Caco-2 (cell line): ENCODE measurements around the gene EIF2S1. TPM values are rescaled to one million over a fixed set of nuclear protein-coding genes. Genes with fewer than 3 reads are reported as not detected.

Source experiments
- BruUV-seq: library from RNA; stranded (reverse); fragments of 400-500 nt; replicated peaks from 2 replicates; lab custom pipeline; 2021; lab: Mats Ljungman, UMichigan
- CTCF ChIA-PET: fragments of 300-600 bp; sonication (Branson Sonifier 250); formaldehyde crosslinking; loops from one replicate; lab custom pipeline; 2022; ENCODE audit warnings: antibody characterized with exemption; lab: Charles Lee
- POLR2A ChIA-PET: fragments of 300-600 bp; sonication (Branson Sonifier 250); formaldehyde crosslinking; loops from one replicate; lab custom pipeline; 2022; ENCODE audit warnings: antibody characterized with exemption; lab: Charles Lee
- DNase-seq, 2 experiments: peaks; one replicate each; pipeline versions ENCODE4 v3.0.0 to v3.0.0-alpha.2; 2020 to 2022
- H3K27me3 ChIP-seq: replicated peaks from 2 replicates; pipeline ENCODE4 v1.6.0; 2011; ENCODE audit warnings: low read length; ENCODE audit not compliant: control insufficient read depth, insufficient read depth
- H3K36me3 ChIP-seq: 2 replicates; pipeline ENCODE4 v1.5.1; 2011; ENCODE audit warnings: low read length; ENCODE audit not compliant: control insufficient read depth, insufficient read depth
- H3K4me1 ChIP-seq: fragments of 250-450 bp; sonication (Bioruptor Pico); 2 replicates; pipeline ENCODE4 v1.5.1; 2020; ENCODE audit warnings: mild to moderate bottlenecking
- H3K4me3 ChIP-seq: 2 replicates; pipeline ENCODE4 v1.5.1; 2011; ENCODE audit warnings: low read depth, mild to moderate bottlenecking, control low read depth, low read length
- H3K9me3 ChIP-seq: fragments of 250-450 bp; sonication (Bioruptor Pico); 2 replicates; pipeline ENCODE4 v1.5.1; 2020; ENCODE audit warnings: mild to moderate bottlenecking, moderate library complexity
- H3K27ac Mint-ChIP-seq: one replicate; pipeline ENCODE4 v1.8.0; 2022; ENCODE audit warnings: mixed read lengths; ENCODE audit not compliant: unreplicated experiment
- H3K27me3 Mint-ChIP-seq: one replicate; pipeline ENCODE4 v1.8.0; 2022; ENCODE audit warnings: mixed read lengths; ENCODE audit not compliant: insufficient read depth, unreplicated experiment
- H3K36me3 Mint-ChIP-seq: one replicate; pipeline ENCODE4 v1.8.0; 2022; ENCODE audit warnings: mild to moderate bottlenecking, mixed read lengths; ENCODE audit not compliant: insufficient read depth, unreplicated experiment
- H3K4me1 Mint-ChIP-seq: one replicate; pipeline ENCODE4 v1.8.0; 2022; ENCODE audit warnings: low read depth, mixed read lengths; ENCODE audit not compliant: unreplicated experiment
- H3K4me3 Mint-ChIP-seq: one replicate; pipeline ENCODE4 v1.8.0; 2022; ENCODE audit warnings: mild to moderate bottlenecking, moderate library complexity, mixed read lengths; ENCODE audit not compliant: unreplicated experiment
- H3K9me3 Mint-ChIP-seq: one replicate; pipeline ENCODE4 v1.8.0; 2022; ENCODE audit warnings: mixed read lengths; ENCODE audit not compliant: unreplicated experiment
- intact Hi-C: fragments of 100-400 bp; cut with micrococcal nuclease; formaldehyde crosslinking; loops from one replicate; pipeline ENCODE4 v1.10.0; 2022; ENCODE audit not compliant: unreplicated experiment
- total RNA-seq: library from RNA; stranded (reverse); gene quantifications from 2 replicates; pipeline ENCODE4 v1.2.3, GENCODE V29; 2022
- TF ChIP-seq, protein P1 (sequence below), 2 experiments: fragments of 200-600 bp in 1 of 2; IDR thresholded peaks; 1 replicate in 1 of 2; 2 replicates in 1 of 2; pipeline versions ENCODE4 v1.5.1 to v1.8.0; 2011 to 2022; ENCODE audit warnings: antibody characterized with exemption in 1 of 2, control low read depth in 1 of 2, inconsistent platforms in 1 of 2, low read depth in 1 of 2, low read length in 1 of 2, mild to moderate bottlenecking in 1 of 2, moderate library complexity in 1 of 2; ENCODE audit not compliant: insufficient read depth in 1 of 2, severe bottlenecking in 1 of 2, unreplicated experiment in 1 of 2

Gene EIF2S1
- total RNA-seq, 1 experiment from 2014 or later: 144 TPM

DNA sequence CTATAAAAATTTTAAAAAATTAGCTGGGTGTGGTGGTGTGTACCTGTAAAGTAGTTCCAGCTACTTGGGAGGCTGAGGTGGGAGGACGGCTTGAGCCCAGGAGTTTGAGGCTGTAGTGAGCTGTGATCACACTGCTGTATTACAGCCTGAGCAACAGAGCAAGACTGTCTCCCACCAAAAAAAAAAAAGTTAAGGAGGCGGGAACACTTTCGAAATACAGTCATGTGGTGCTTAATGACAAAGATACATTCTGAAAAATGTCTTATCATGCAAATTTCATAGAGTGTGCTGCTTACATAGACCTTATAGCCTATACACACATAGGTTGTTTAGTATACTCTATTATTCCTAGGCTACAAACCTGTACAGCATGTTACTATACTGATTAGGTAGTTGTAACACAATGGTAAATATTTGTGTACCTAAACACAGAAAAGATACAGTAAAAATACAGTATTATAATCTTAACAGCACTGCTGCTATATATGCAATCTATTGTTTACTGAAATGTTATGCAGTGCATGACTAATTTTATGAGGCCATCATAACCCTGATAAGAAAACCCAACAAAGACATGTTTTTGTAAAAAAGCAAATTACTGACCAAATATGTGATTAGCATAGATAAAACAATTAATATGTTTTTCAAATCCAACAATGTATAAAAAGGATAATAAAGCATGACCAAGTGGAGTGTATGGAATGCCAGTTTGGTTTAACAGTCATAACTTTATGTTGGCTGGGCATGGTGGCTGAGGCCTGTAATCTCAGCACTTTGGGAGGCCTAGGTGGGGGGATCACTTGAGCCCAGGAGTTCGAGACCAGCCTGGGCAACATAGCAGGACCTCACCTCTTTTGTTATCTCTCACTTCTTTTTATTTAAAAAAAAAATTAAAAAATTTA lies 11.4 kb downstream of the EIF2S1 start:
- TF ChIP-seq, protein P1, sequence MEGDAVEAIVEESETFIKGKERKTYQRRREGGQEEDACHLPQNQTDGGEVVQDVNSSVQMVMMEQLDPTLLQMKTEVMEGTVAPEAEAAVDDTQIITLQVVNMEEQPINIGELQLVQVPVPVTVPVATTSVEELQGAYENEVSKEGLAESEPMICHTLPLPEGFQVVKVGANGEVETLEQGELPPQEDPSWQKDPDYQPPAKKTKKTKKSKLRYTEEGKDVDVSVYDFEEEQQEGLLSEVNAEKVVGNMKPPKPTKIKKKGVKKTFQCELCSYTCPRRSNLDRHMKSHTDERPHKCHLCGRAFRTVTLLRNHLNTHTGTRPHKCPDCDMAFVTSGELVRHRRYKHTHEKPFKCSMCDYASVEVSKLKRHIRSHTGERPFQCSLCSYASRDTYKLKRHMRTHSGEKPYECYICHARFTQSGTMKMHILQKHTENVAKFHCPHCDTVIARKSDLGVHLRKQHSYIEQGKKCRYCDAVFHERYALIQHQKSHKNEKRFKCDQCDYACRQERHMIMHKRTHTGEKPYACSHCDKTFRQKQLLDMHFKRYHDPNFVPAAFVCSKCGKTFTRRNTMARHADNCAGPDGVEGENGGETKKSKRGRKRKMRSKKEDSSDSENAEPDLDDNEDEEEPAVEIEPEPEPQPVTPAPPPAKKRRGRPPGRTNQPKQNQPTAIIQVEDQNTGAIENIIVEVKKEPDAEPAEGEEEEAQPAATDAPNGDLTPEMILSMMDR (IDR thresholded peaks at IDR 0.05; ENCODE audit: insufficient read depth in 1 of 2, low read depth in 1 of 2, low read length in 1 of 2, severe bottlenecking in 1 of 2, unreplicated experiment in 1 of 2): no peak
- DNase-seq: no peak
- Histone ChIP-seq H3K4me3 (no peak overlapping the region), H3K4me1 (no peaks in the 10 kb centered on the region), H3K9me3 (no peaks in the 10 kb centered on the region), H3K36me3 (no peaks in the 10 kb centered on the region; the same call in none of the 2 replicates), H3K27me3 (no peaks in the 10 kb centered on the region)
- no peak overlapping the region for H3K4me3 Mint-ChIP-seq
- no peaks in the 10 kb centered on the region for H3K27me3 Mint-ChIP-seq
- peaks cover 95% of the 10 kb centered on the region for H3K36me3 Mint-ChIP-seq
- POLR2A ChIA-PET: no interaction called here
- CTCF ChIA-PET: no interaction called here
- no peaks in the 10 kb centered on the region for H3K4me1 Mint-ChIP-seq
- no peaks in the 10 kb centered on the region for H3K9me3 Mint-ChIP-seq
- intact Hi-C loops: no loop called here
- H3K27ac Mint-ChIP-seq: no peak overlapping the region
- BruUV-seq: no TSS peak

DNA sequence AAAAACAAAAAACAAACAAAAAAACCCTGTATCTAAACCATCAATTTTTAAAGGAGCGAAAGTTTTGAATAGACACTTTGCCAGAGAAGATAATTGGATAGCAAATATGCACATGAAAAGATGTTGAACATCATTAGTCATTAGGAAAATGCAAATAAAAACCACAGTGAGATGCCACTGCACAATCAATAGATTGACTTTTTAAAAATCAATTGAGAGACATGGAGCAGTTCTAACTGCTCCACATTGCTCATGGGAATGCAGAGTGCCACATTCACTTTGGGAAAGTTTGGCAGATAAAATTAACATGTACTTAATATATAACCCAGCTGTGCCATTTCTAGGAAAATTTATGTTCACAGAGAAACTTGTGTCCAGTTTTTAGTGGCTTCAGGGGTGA lies 12.7 kb downstream of the EIF2S1 start:
- BruUV-seq: no TSS peak
- no peak for DNase-seq
- intact Hi-C loops: no loop called here

DNA sequence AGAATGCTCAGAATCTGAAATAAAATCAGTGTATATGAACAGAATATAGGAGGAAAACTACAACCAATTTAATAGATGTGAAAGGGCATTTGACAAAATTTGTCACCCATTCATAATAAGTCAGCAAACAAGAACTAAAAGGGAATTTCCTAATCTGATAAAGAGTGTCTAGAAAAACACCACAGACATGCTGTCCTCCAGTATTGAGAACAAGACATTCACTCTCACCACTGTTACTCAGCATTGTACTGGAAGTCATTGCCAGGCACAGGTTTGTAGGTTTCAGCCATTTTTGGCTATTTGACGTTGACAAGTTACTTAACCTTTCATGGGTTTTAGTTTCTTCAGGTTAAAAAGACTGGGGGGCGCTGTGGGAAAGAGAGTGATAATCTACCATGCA lies 13.2 kb downstream of the EIF2S1 start:
- H3K36me3 Mint-ChIP-seq: peaks cover 94% of the 10 kb centered on the region
- H3K4me1 ChIP-seq: no peaks in the 10 kb centered on the region
- intact Hi-C loops: no loop called here
- CTCF ChIA-PET: no interaction called here
- no peak overlapping the region for H3K4me3 Mint-ChIP-seq
- H3K4me1 Mint-ChIP-seq: no peaks in the 10 kb centered on the region
- H3K9me3 Mint-ChIP-seq: no peaks in the 10 kb centered on the region
- no TSS peak for BruUV-seq
- POLR2A ChIA-PET: no interaction called here
- no peak overlapping the region for H3K27ac Mint-ChIP-seq
- no peaks in the 10 kb centered on the region for H3K9me3 ChIP-seq
- H3K4me3 ChIP-seq: no peak overlapping the region
- H3K27me3 ChIP-seq: no peaks in the 10 kb centered on the region
- no peak for DNase-seq
- TF ChIP-seq, protein P1 (IDR thresholded peaks at IDR 0.05; ENCODE audit: insufficient read depth in 1 of 2, low read depth in 1 of 2, low read length in 1 of 2, severe bottlenecking in 1 of 2, unreplicated experiment in 1 of 2): no peak
- H3K27me3 Mint-ChIP-seq: no peaks in the 10 kb centered on the region
- H3K36me3 ChIP-seq: peaks cover 4% of the 10 kb centered on the region

More for the DNA sequence above, 12.7 kb downstream of the EIF2S1 start:
- no peaks in the 10 kb centered on the region for H3K4me1 Mint-ChIP-seq
- Histone ChIP-seq H3K4me1 (no peaks in the 10 kb centered on the region), H3K4me3 (no peak overlapping the region), H3K9me3 (no peaks in the 10 kb centered on the region), H3K36me3 (peaks cover 4% of the 10 kb centered on the region), H3K27me3 (no peaks in the 10 kb centered on the region)
- ChIA-PET CTCF (no interaction called here), POLR2A (no interaction called here)
- H3K4me3 Mint-ChIP-seq: no peak overlapping the region
- peaks cover 95% of the 10 kb centered on the region for H3K36me3 Mint-ChIP-seq
- TF ChIP-seq, protein P1 (IDR thresholded peaks at IDR 0.05; ENCODE audit: insufficient read depth in 1 of 2, low read depth in 1 of 2, low read length in 1 of 2, severe bottlenecking in 1 of 2, unreplicated experiment in 1 of 2): no peak
- H3K9me3 Mint-ChIP-seq: no peaks in the 10 kb centered on the region
- H3K27me3 Mint-ChIP-seq: no peaks in the 10 kb centered on the region
- no peak overlapping the region for H3K27ac Mint-ChIP-seq
